NCI-H2227 treated with DMSO at 0.1 percent for 48 hours (cell line): ENCODE data around the gene AQP7.
"Not testable (repeated sequence)": the region's sequence is repeated elsewhere in the genome, so short reads cannot be mapped to it uniquely, and the experiment has no call there.

Experiments used
- DNase-seq: peaks from one replicate; lab custom pipeline; 2025; lab: John Stamatoyannopoulos, UW

Gene AQP7

GRCh38 chr9:33433871-33434270 lies 31.5 kb upstream of the AQP7 start:
- DNase-seq = no peak

DNA sequence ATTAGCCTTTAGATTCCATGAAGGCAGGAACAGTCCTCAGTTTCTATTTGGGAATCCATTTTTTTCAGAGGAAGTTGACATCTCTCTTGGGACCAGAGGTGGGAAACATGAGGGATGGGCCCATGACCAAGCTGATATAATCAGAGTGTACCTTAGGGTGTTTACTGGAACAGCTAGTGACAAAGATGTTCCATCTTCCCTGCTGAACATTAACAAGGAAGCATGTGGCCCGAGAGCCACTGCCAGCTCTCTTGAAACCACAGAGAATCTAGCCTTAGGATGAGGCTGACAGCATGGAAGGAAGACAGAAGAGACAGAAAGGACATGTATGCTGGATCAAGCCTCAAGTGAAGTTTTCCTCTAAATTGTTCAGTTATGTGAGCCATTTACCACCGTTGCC lies 29.1 kb upstream of the AQP7 start:
- no peak for DNase-seq

DNA sequence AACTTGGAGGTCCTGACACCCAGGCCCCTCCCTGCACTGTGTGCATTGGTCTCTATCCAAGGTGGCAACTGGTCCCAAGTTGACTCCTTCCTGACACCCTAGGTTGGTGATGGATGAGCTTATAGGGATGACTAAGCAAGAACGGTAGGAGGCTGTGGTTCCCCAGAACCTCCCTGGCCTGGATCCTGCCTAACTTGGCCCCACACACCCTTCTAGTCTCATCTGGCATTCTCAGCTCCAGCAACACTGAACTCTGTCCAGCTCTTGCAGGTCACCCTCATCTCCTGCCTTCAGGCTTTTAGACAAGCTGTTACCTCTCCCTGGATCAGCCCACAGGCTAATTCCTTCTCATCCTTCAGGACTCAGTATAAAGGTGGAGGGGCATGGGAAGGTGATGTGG lies 28.6 kb upstream of the AQP7 start:
- DNase-seq = no peak

DNA sequence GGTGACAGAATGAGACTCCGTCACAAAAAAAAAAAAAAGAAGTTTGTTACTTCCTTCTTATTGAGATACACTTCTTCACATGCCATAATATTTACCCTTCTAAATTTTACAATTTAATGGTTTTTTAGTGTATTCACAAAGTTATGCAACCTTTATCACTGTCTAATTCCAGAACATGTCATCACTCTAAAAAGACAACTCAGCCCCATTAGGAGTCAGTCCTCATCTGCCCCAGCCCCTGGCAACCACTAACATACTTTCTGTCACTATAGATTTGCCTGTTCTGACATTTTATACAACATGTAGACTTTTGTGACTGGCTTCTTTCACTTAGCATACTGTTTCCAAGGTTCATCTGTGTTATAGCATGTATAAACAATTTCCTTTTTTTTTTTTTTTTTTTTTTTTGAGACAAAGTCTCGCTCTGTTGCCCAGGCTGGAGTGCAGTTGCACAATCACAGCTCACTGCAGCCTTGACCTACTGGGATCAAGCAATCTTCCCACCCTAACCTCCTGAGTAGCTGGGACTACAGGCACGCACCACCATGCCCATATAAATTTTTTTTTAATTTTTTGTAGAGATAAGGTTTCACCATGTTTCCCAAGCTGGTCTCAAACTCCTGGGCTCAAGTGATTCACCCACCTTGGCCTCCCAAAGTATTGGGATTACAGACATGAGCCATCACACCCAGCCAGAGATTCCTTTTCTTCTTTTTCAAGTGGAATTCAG lies 27.1 kb upstream of the AQP7 start:
- DNase-seq = no peak

- no peak for DNase-seq
Measured at GRCh38 chr9:33426843-33427293, 24.5 kb upstream of the AQP7 start.

GRCh38 chr9:33425128-33425533 lies 22.8 kb upstream of the AQP7 start:
- DNase-seq = no peak

- DNase-seq = not testable (repeated sequence)
Measured at GRCh38 chr9:33424492-33424891, 22.1 kb upstream of the AQP7 start.

- DNase-seq = not testable (repeated sequence)
Measured at GRCh38 chr9:33424043-33424442, 21.7 kb upstream of the AQP7 start.

DNA sequence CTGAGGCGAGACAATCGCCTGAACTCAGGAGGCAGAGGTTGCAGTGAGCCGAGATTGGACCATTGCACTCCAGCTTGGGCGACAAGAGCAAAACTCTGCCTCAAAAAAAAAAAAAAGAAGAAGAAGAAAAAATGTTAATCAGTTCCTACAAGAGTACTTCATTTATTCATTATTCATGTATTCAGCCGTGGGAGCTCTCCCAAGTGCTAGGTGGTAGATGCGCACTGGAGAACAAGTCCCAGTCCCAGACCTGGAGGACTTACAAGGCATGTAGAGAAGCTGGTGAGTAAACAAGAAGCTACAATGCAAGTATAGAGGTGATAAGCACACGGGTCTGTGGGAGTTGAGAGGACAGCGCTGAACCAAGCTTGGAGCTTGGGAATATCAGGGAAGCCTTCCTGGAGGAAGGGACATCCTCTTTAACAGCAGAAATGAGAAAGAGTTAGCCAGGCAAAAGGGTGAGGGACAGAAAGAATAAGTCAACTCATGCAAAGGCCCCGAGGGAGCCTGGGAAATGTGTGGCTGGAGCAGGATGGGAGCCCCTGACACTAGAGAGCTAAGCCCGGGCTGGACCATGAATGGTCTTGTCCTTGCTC lies 17.4 kb upstream of the AQP7 start:
- no peak for DNase-seq

DNA sequence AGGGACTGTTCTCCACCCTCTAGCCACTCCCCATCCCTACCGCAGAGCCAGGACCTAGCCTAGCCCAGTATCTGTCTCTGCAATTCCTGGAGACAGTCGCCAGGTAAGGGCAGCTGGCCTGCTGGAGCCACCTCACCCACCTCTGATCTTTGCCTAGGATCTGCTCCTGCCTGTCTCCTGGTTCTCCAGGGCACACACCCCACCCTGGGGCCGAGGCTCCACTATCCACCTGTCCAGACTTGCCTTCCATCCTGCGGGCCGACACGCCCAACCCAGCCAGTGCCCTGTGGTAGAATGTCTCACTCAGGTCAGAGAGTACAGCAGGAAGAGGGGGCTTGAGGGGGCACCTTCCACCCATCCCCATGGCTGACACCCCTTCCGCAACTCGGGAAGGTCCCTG lies 15.7 kb upstream of the AQP7 start:
- DNase-seq = no peak

DNA sequence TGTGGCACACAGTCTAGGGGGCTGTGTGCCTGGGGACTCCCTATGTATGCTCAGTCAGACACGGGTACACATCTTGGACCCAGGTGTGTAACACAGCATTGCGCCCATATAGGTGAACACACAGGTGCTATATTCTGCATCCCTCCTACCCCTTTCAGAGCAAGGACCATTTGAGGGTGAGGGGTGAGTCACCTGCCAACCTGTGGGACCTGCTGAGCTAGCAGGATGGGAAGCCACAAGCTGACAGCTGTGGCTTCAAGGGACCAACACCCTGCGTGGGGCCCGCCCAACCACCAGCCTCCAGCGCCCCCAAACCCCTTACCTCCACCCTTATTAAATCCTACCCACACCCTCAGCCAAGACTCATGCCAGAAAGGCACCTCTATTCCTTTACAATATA lies 14.6 kb upstream of the AQP7 start:
- no peak for DNase-seq

GRCh38 chr9:33415501-33416038 lies 13.2 kb upstream of the AQP7 start:
- DNase-seq = no peak

- DNase-seq = no peak
Measured at GRCh38 chr9:33414889-33415500, 12.6 kb upstream of the AQP7 start.

DNA sequence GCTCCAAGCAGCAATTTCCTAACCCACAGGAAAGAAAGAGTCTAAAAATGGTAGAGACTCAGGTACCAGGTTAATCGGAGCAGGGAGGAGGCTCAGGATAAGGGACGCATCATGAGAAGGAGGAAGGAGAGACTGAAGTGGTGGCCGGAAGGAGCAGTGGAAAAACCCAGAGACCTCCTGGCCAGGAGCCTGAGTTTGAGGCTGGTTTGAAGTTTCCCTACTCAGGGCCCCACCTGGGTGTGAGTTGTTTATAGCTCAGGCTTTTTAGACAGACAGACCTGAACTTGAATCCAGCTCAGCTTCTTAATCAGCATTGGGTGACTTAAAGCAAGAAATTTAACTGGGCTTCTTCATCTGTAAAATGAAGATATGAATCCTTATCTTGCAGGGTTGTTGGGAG lies 11.9 kb upstream of the AQP7 start:
- no peak for DNase-seq

- DNase-seq = no peak
Measured at GRCh38 chr9:33408087-33408486, 5.7 kb upstream of the AQP7 start.

DNA sequence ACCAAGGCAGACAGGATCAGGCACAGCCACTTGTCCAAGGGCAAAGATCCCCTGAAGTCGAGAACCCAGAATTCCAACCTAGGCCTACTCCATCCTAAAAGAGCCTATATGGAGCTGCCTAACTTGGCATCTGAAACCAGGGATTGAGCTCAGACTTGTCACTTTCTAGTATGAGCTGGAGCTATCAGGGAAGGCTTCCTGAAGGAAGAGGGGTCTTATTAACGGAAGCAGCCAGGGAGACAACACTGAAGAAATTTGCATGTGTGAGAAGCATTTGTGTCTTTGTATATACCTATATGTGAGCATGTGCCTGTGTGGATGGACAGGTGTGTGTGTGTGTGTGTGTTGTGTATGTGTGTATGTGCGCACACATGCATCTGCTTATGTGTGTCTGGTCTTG lies 4.7 kb upstream of the AQP7 start:
- no peak for DNase-seq

DNA sequence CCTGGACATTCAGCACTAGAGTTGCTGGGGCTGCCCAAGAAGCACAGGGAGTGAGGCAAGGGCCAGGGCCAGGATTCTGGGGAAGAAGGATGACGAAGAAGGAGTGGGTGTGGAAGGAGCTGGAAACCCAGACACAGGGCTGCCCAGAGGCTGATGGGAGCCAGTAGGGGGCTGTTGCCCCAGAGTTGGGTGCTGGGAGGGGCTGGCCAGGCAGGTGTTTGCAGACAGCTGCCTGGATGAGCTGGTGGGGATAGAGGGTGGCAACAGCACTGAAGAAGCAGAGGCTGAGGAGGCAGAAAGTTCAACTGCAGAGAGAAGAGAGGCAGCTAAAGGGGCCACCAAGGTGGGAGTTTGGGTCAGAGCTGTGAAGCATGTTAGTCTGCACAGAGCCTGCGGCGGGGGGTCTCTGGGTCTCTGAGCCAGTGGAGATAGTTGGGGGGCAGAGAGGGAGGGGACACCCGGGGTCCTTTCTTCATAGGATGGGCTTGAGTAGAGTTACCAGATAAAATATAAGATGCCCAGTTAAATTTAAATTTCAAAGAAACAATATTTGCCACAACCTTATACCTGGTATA lies 2.5 kb upstream of the AQP7 start:
- no peak for DNase-seq

- DNase-seq = no peak
Measured at GRCh38 chr9:33403941-33404787, 1.8 kb upstream of the AQP7 start.

GRCh38 chr9:33401809-33402208 lies 559 bp downstream of the AQP7 start:
- not testable (repeated sequence) for DNase-seq

DNA sequence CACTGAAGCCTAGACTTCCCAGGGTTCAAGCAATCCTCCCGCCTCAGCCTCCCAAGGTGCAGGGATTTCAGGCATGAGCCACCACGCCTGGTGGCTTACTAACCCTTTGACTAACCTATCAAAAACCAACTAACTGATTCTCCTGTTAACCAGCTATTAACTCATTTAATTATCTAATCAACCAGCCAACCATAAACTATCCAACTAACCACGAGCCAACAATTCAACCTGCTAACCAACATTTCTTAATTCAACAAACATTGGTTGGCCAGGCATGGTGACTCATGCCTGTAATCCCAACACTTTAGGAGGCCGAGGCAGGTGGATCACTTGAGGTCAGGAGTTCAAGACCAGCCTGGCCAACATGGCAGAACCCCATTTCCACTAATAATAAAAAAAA lies 3.3 kb downstream of the AQP7 start:
- DNase-seq = not testable (repeated sequence)

DNA sequence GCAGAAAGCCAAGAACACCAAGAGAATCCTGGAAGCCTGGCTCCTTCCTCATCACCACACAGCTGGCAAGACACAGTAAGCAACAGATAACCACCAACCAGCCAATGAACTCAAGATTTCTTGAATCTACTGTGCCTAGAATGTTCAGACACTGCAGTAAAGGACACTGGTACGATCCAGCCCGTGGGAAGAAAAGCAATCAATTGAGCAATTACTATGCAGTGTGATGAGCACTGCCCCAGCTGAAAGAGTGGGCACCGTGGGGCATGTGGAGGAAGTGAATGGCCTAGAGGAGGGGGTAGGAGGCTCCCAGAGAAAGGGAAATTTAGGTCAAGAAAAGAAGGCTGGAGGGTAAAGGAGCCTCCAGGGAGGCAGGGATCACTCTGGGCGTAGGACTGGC lies 4.6 kb downstream of the AQP7 start:
- DNase-seq = not testable (repeated sequence)
